Epithelial cell of prostate (primary cell): Measurements from ENCODE around the gene PMM2.
"Not testable (repeated sequence)": the region's sequence is repeated elsewhere in the genome, so short reads cannot be mapped to it uniquely, and the experiment has no call there.

ENCODE experiments used
- DNase-seq: peaks from one replicate; pipeline ENCODE4 v3.0.0-alpha.2; 2011; ENCODE audit warnings: low read depth, low spot score
- H3K27ac ChIP-seq: fragments of 450-650 bp; 2 replicates; pipeline ENCODE4 v1.5.1; 2017; ENCODE audit warnings: mild to moderate bottlenecking

Gene PMM2

DNA sequence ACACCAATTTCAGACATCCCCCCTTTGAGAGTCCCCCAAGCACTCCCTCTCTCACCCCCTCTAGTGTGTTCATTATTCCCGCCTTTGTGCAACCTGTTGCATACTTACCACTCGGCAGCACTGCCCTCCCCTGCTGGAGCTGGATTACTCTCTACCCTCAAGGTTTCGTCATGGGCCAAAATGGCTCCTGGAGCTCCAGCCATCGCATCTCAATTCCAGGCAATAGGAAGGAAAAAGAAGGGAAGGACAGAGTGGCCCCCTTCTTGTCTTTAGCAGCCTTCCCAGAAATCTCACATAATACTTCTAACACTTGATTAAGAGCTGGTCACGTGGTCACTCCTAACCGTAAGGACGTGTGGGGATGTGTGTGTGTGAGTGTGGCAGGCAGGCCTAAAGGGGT lies 20.4 kb upstream of the PMM2 start:
- no peak overlapping the region for H3K27ac ChIP-seq
- no peak for DNase-seq

DNA sequence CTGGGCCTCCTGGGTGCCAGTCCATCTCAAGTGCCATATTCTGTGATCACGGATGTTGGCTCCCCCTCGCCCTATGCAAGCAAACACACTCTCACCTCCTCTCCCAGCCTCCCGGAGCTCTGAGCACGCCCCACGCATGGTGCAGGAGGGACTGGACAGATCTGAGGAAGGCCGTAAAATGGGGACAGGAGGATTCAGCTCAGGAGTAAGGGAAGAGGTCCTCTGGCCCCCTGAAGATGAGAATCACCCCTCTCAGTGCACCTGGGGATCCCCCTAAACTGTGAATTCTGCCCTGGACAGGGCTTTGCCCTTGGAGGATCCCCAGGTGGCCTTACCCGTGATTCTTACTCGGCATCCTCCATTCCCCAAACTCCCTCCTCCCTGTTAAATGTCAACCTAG lies 15.8 kb upstream of the PMM2 start:
- DNase-seq: no peak

DNA sequence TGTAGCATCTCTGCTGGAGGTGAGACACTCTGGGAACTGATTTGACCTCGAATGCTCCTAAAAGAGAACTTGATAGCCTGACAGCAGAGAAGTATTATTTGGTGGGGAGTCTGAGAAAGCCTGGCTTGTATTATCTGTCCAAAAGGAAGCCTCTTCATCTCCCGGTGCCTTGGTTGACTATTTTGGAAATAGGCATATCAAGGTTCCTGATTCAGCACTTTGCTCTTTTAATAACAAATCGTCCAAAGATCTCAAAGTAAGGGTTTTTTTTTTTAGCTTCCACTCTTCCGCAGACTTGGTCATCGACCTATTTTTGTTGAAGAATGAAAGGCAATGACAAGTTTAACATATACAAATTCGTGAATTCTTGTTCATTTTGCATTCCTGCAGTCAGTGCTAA lies 15.0 kb upstream of the PMM2 start:
- no peak overlapping the region for H3K27ac ChIP-seq
- DNase-seq: no peak

More for the DNA sequence above, 15.8 kb upstream of the PMM2 start:
- H3K27ac ChIP-seq: no peak overlapping the region

DNA sequence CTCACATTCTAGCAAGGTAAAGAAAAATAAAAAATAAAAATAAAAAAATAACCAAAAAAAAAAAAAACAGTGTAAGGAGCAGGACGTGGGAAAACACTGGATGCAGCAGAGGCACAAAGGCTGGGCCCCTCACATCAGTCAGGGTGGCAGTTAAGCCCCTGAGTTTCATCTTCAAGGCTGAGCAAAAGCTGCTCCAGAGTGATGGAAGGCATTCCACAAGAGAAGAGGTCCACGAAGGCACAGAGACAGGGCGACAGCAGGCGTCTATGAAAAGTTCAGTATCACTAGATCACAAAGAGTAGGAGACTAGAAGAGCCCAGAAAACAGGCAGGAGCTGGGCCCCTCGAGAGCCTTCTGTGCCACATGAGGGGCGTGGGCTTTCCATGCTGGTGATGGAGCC lies 12.2 kb upstream of the PMM2 start:
- no peak for DNase-seq
- no peak overlapping the region for H3K27ac ChIP-seq

DNA sequence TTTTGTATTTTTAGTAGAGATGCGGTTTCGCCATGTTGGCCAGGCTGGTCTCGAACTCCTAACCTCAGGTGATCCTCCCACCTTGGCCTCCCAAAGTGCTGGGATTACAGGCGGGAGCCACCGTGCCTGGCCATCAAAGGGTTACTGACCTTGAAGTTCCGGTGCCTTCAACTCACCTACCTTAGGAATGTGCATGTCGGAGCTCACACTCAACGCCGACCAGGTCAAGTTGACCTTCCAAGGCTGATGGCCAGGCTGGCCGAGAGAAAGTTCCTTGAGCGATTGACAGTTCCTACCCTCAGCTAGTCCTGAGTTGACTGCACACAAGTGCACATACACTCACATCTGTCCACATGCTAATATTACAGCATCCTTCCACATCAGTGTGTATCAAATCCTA lies 11.3 kb upstream of the PMM2 start:
- not testable (repeated sequence) for DNase-seq, H3K27ac ChIP-seq

DNA sequence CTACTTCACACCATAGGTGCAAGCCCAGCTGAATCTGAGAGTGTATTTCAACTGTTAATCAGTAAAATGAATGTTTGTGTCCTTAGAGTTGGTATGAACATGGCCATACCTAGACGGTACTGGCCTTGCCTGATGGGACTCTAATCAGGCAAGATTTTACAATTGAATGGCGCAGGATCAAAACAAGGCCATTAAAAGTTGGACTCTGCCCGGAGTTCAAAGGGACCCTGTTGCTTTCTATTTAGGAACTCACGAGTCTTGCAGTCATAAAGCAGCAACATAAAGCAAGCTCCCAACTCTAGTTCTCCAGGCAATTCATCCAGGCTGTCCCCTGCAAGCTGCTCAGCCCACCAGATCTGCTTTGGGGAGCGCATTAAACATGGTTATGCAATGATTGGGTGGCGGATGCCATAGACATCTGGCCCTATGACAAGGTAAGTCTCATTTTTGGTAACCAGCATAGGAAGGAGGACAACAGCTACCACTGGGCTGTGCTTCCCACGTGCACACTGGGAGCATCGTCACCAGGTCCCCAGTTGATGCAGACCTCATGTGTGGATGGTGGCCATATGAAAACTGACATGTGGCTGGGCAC lies 9.0 kb upstream of the PMM2 start:
- no peak overlapping the region for H3K27ac ChIP-seq
- DNase-seq: no peak

DNA sequence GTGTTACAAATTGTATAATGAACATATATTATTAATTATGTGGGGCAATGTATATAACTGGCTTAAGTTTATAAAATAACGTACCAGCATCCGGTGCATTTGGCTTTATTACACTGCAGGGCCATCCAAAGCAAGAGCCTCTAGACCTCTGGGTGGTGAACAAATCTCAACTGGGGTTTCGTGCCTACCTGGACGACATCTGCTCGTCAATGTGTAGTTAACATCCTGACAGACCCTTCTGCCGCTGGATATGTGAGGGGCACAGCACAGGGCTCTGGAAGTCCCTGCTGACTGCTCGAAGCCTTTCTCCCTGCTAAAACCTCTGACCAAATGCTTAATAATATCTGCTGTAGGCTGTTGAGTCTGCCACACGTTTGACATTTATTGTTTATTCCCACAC lies 2.5 kb upstream of the PMM2 start:
- H3K27ac ChIP-seq: no peak overlapping the region
- no peak for DNase-seq

DNA sequence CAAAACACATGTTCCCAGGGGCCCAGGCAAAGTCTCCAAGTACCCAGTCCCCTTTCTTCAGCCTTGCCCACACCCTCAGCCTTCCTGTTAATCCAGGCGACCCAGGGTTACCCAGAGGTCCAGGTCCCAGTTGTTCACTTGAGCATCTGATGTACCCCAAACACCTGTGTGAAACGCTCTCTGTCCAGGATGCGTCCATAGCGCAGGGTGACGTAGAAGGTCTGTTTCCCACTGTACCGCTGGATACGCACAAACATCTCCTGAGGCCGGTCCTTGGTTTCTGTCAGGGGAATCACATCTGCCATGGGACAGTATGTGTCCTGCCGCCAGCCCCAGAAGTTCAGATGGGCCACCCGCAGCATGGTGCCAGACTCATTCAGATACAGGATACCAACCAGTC lies 1.8 kb upstream of the PMM2 start:
- no peak for DNase-seq
- no peak overlapping the region for H3K27ac ChIP-seq

DNA sequence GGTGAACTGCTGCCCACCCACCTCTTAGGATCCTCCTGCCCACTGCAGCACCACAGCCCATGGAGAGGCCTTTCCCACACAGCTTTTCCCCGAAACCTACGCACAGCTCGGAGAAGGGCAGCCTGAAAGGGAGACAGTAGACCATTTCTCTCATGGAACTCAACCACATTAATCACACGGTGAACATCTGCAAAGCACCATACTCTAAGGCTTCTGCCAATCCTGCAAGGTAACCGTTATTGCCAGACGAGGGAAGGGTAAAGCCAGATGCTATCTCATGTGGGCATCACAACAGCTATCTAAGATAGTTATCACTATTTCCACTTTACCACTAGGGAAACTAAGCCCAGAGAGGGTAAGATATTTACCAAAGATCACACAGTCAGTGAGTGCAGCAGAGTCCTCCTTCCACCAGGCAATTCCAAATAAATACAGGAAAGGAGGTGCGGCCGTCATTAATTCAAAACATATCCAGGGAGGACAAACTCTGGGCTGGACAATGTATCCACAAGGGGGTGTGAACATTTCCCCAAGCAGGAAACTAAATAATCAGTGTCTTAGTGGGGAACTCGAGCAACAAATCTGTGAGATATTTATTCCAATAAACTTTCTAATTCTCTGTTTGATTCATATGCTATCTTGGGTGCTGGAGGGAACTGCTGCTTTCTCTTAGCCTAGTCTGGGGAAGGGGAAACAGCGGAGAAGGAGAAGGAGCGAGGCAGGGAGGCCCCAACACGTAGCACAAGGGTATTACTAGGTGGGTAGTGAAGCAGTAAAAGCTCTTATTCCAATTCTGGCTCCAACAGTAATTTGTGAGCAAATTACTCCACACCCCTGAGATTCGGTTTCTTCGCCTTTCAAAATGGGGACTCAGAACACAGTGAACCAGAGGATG lies 923 bp upstream of the PMM2 start:
- peak overlapping the region; percentile 82 for H3K27ac ChIP-seq
- no peak for DNase-seq

DNA sequence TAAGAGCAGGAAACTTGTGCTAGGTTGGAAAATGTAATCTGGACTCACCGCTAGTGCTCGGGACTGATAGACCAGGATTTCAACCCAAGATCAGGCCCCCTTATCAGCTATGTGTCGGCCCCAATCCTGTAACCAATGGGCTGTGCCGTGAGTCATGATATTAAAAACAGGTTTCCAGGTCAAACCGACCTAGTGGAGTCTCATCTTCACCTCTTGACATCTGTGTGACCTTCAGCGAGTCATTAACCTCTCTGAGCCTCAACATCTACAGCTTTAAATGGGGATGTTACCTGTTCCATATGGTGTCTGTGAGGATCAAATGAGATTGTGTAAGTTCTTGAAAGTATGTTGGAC lies 512 bp downstream of the PMM2 start:
- DNase-seq: no peak

DNA sequence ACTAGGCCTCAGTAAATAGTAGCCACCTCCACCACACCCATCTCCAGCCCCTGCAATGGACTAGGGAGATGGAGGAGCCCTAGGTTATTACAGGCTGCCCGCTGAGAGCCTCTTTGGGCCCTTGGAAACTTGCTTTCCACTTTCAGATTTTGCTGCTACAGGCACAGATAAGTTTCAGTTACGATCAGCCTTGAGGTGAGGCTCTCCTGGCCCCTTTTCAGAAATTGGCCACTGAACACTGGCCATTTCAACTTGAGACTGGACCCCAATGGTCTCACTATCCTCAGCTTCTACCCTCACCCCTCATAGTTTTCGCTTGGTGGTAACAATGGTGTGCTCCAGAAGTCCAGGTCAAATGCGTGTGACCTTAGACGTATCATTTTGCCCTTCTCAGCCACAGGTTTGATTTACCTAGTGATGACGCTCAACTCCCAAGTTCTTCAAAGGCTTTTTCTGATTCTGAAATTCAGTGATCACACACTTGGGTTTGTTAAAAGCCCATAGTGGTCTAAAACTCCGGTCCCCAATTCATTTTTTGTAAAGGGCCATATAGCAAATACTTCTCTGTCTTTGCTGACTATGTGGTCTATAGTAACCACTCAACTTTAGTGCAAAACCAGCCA lies 1.0 kb downstream of the PMM2 start:
- peak overlapping the region; percentile 82 for H3K27ac ChIP-seq
- no peak for DNase-seq

More for the DNA sequence above, 512 bp downstream of the PMM2 start:
- H3K27ac ChIP-seq: peak overlapping the region; percentile 82

DNA sequence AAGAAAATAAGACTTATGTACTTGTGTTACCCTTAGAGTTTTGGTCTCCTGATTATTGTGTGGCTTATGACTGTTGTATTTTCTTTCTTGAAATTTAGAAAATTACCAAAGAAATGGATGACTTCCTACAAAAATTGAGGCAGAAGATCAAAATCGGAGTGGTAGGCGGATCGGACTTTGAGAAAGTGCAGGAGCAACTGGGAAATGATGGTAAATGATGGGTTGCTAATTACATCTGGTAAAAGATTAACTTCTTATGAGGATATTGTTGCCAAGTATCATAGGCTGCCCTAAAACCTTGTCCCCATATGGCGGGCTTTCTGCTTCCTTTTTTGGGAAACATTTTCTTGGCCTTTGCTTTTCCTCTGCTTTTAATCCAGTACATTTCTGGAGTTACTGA lies 4.1 kb downstream of the PMM2 start:
- no peak overlapping the region for H3K27ac ChIP-seq
- DNase-seq: no peak

DNA sequence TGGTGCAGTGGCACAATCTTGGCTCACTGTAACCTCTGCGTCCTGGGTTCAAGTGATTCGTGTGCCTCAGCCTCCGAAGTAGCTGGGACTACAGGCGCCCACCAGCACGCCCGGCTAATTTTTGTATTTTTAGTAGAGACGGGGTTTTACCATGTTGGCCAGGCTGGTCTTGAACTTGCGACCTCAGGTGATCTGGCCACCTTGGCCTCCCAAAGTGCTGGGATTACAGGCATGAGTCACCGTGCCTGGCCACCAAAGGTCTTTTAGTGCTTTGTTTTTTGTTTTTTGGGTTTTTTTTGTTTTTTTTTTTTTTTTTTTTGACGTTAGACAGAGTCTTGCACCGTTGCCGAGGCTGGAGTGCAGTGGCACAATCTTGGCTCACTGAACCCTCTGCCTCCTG lies 6.1 kb downstream of the PMM2 start:
- not testable (repeated sequence) for DNase-seq, H3K27ac ChIP-seq

DNA sequence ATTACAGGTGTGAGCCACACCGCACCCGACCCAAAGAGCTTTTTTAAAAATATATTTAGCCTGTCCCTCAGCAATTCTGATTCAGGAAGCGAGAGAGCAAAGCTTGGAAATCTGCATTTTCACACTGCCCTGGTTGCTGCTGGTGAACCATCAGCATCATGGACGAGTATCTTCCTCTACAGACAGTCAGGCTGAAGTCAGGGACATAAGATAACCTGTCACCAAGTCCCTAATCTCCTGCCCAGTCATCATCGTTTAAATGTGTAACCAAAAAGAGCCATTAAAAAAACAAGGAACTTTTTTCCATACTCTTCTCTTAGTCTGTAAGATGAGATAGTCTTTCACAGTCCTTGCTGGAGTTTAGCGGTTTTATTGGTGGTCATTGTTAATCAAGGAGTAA lies 6.7 kb downstream of the PMM2 start:
- H3K27ac ChIP-seq: no peak overlapping the region
- no peak for DNase-seq

DNA sequence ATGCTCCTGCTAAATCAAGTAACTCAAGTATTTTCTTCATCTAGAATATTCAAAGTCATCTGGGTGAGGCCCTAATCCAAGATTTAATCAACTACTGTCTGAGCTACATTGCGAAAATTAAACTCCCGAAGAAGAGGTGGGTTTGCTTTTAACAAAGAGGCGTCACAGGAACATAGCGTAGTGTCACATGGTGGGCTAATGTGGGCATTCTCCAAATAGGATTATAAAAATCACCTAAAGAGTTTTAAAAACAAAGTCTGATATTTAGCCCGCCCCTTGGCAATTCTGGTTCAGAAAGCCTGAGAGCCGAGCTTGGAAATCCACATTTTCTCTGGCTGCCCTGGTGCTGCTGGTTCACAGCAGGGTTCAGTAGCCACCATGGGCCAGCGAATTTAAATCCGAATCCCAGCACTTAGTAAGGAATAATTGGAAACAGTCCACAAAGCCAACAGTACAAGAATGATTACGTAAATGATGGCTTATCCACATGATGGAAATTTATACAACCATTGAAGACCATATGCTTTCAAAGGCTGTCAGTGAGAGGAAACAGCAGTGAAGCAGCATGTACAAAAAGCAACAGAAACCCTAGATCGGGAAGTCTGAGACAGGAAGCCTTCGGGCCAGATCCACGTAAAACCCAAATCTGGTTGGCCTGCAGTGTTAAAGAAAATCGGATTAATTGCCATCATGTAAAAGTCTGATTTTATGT lies 8.8 kb downstream of the PMM2 start:
- no peak overlapping the region for H3K27ac ChIP-seq
- DNase-seq: no peak

DNA sequence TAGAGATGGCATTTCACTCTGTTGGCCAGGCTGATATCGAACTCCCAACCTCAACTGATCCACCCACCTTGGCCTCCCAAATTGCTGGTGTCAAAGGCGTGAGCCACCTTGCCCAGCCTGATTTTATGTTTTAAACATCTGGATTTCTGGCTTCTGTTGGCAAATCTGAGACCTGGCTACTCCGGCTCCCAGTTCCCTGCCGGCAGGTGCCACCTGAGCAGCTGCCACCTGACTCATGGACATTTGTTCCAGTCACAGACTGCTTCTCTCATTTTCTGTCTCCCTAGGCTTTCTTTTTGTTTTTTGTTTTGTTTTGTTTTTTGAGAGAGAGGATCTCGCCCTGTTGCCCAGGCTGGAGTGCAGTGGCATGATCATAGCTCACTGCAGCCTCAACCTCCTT lies 9.6 kb downstream of the PMM2 start:
- DNase-seq: no peak
- no peak overlapping the region for H3K27ac ChIP-seq

DNA sequence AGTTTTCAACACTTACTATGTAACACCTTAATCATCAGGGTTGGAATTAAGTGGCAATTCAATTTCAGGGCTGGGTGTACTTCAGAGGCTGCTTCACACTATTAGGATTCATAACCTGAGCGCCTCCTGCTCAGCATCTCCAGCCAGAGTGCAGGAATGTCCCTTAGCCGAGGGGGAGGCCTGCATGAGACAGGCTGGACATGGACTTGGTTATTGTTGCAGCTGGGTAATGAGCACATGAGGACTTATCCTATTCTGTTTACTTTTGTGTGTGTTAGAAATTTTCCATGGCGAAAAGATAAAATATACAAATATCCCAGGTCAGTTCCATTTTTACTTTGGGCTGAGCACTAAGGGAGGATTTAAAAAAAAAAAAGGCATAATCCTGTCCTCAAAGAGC lies 10.4 kb downstream of the PMM2 start:
- H3K27ac ChIP-seq: no peak overlapping the region
- no peak for DNase-seq

DNA sequence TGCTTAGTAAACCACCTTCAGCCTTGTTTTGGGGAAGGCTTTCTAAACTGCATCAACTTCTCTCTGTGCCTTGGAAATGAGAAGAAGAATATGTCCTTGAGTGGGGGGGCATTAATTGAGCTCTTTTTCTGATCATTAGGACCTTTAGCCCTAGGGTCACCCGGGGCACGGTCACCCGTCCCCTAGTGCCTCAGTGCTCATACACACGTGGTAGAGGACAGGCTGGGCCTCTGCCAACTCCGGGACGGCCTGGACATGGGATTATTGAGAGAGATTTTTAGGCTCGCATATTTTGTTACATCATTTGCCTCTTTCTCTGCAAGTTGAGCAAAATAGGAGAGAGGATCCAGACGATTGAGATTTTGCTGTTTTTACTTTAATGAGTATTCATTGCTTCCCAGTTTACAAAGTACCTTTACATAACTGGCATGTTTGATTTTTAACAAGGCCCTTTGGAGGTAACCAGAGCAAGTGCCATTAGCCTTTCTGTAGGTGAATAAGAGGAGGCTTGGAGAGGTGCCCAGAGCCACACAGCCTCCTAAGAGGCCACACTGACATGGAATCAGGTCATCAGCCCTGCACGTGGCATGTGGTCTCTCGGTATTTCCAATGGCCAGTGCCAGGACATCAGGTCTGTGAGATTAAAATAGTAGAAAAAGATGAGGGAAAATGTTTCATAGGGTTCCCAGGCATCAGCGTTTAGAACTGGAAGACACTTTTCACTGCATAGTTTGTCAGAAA lies 11.1 kb downstream of the PMM2 start:
- no peak for DNase-seq
- no peak overlapping the region for H3K27ac ChIP-seq

DNA sequence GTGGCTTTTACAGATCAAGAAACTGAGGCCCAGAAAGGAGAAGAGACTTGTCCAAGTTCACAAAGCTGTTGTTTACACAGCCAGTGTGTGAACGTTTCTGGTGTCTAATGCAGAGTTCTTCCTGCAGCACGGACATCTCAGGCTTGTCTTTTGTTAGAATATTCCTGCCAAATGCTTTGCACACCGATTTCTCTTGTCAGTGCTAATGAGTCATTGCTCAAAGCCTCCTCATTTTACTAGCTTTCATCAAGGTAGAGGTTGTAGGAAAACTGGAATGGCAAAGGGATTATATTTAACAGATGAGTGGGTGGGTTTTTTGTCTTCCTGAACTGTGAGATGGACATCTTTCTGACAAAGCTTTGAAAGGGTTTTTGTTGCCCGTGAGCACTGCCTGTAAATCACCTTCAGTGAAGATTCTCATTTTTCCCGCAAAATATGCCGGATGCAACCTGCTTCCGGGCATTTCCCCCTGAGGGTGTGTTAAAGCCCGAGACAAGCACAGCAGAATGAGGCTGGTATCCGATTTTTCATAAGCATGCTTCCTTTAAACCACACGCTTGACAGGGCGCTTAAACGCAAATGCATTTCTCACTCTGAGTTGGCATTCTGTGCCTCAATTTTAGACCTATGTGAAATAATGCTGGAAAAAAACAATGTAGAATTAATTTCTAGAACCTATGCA lies 14.7 kb downstream of the PMM2 start:
- H3K27ac ChIP-seq: peak overlapping the region; percentile 1
- DNase-seq: no peak
